SK-N-MC (cell line): ENCODE data around the gene JPH3.

Source experiments
- EZH2 ChIP-seq: fragments of 200-600 bp; sonication (generic); IDR thresholded peaks from one replicate; pipeline ENCODE4 v1.6.1; 2017; ENCODE audit warnings: antibody characterized with exemption
- FOXP2 ChIP-seq: optimal IDR thresholded peaks from 2 replicates; pipeline ENCODE3; 2011; ENCODE audit warnings: mild to moderate bottlenecking, moderate library complexity; ENCODE audit not compliant: insufficient read depth; ENCODE audit errors: extremely low read length, control extremely low read depth
- POLR2AphosphoS5 ChIP-seq: IDR thresholded peaks from 2 replicates; pipeline ENCODE4 v1.6.1; 2012; ENCODE audit warnings: mild to moderate bottlenecking, low read depth, low read length, borderline replicate concordance

DNA sequence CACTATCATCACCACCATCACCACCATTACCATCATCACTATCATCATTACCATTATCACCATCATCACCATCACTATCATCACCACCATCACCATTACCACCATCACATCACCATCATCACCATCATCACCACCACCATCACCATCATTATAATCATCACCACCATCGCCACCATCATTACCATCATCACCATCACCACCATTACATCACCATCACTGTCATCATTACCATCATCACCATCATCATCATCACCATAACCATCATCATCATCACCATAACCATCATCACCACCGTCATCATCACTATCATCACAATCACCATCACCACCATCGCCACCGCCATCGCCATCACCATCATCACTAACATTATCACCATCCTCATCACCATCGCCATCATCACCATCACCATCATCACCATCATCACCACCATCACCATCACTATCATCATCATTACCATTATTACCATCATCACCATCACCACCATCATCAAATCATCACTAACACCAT lies 4.9 kb upstream of the JPH3 start:
- TF ChIP-seq POLR2AphosphoS5 (no peak), FOXP2 (no peak), EZH2 (no peak)
